Measurements from ENCODE around the gene REEP5.

The REEP5 gene

GRCh38 chr5:112917453-112917995 is 4.5 kb downstream of the REEP5 start:
- Histone ChIP-seq H3K9me3 (no peaks in the 10 kb centered on the region), H3K27me3 (no peaks in the 10 kb centered on the region), H3K4me3 (ENCODE audit: low read depth, low read length) (no peak overlapping the region), H3K4me1 (no peaks in the 10 kb centered on the region; the same call in 1 of the 2 replicates), H3K36me3 (peaks cover 46% of the 10 kb centered on the region)
- TF ChIP-seq CTCF (IDR thresholded peaks at IDR 0.05; ENCODE audit: low read depth, low read length), result peak; percentile 51
- peak; percentile 43 for DNase-seq

- Histone ChIP-seq H3K36me3 (peaks cover 46% of the 10 kb centered on the region), H3K9me3 (no peaks in the 10 kb centered on the region), H3K27me3 (no peaks in the 10 kb centered on the region), H3K4me3 (ENCODE audit: low read depth, low read length) (no peak overlapping the region), H3K4me1 (no peaks in the 10 kb centered on the region; the same call in 1 of the 2 replicates)
- DNase-seq, result no peak
- TF ChIP-seq CTCF (IDR thresholded peaks at IDR 0.05; ENCODE audit: low read depth, low read length), result no peak
Observed at GRCh38 chr5:112915831-112916230, 6.2 kb downstream of the REEP5 start.

GRCh38 chr5:112914584-112914983 is 7.4 kb downstream of the REEP5 start:
- H3K4me1 ChIP-seq, result no peaks in the 10 kb centered on the region; the same call in 1 of the 2 replicates
- H3K27me3 ChIP-seq, result no peaks in the 10 kb centered on the region
- peaks cover 44% of the 10 kb centered on the region for H3K36me3 ChIP-seq
- H3K4me3 ChIP-seq (ENCODE audit: low read depth, low read length), result no peak overlapping the region
- no peak for TF ChIP-seq CTCF (IDR thresholded peaks at IDR 0.05; ENCODE audit: low read depth, low read length)
- DNase-seq, result no peak
- H3K9me3 ChIP-seq, result no peaks in the 10 kb centered on the region

GRCh38 chr5:112910529-112910928 is 11.5 kb downstream of the REEP5 start:
- no peaks in the 10 kb centered on the region for H3K27me3 ChIP-seq
- TF ChIP-seq CTCF (IDR thresholded peaks at IDR 0.05; ENCODE audit: low read depth, low read length), result no peak
- H3K4me3 ChIP-seq (ENCODE audit: low read depth, low read length), result no peak overlapping the region
- H3K4me1 ChIP-seq, result no peaks in the 10 kb centered on the region
- no peak for DNase-seq
- no peaks in the 10 kb centered on the region for H3K9me3 ChIP-seq
- H3K36me3 ChIP-seq, result peaks cover 16% of the 10 kb centered on the region

- H3K4me3 ChIP-seq (ENCODE audit: low read depth, low read length), result no peak overlapping the region
- TF ChIP-seq CTCF (IDR thresholded peaks at IDR 0.05; ENCODE audit: low read depth, low read length), result no peak
- no peaks in the 10 kb centered on the region for H3K4me1 ChIP-seq
- H3K36me3 ChIP-seq, result peaks cover 16% of the 10 kb centered on the region
- H3K9me3 ChIP-seq, result no peaks in the 10 kb centered on the region
- H3K27me3 ChIP-seq, result no peaks in the 10 kb centered on the region
- no peak for DNase-seq
Observed at GRCh38 chr5:112908854-112909253, 13.2 kb downstream of the REEP5 start.

- no peak for TF ChIP-seq CTCF (IDR thresholded peaks at IDR 0.05; ENCODE audit: low read depth, low read length)
- Histone ChIP-seq H3K36me3 (peaks cover 11% of the 10 kb centered on the region), H3K9me3 (no peaks in the 10 kb centered on the region), H3K4me1 (no peaks in the 10 kb centered on the region), H3K4me3 (ENCODE audit: low read depth, low read length) (no peak overlapping the region), H3K27me3 (no peaks in the 10 kb centered on the region)
- DNase-seq, result no peak
Observed at GRCh38 chr5:112907166-112907631, 14.8 kb downstream of the REEP5 start.
